Lung (tissue), 12 donors: Measurements from ENCODE around the gene PROX2. TPM values are rescaled to one million over a fixed set of nuclear protein-coding genes. Genes with fewer than 3 reads are reported as not detected.

ENCODE experiments used
- ATAC-seq: fragments of 200-7000 bp; cut with Tn5 transposase; one replicate; pipeline ENCODE4 v1.9.1; 2020; ENCODE audit warnings: moderate number of reproducible peaks; ENCODE audit not compliant: insufficient read depth, low FRiP score
- DNase-seq, 3 donors: peaks; one replicate each; pipeline ENCODE4 v3.0.0-alpha.2; 2013 to 2017
- H3K27ac ChIP-seq, 2 donors: one replicate each; pipeline ENCODE4 v1.5.1; 2013; ENCODE audit warnings: mild to moderate bottlenecking in 2 of 2, moderate library complexity in 2 of 2, control low read depth in 1 of 2, inconsistent platforms in 1 of 2, low read depth in 1 of 2, low read length in 1 of 2
- H3K27me3 ChIP-seq, 3 donors: one replicate each; pipeline ENCODE4 v1.5.1; 2013; ENCODE audit warnings: low read length in 2 of 3; ENCODE audit not compliant: control insufficient read depth in 3 of 3, insufficient read depth in 3 of 3
- H3K36me3 ChIP-seq, 4 donors: one replicate each; pipeline ENCODE4 v1.5.1; 2013; ENCODE audit warnings: low read length in 4 of 4, mild to moderate bottlenecking in 1 of 4, moderate library complexity in 1 of 4; ENCODE audit not compliant: control insufficient read depth in 4 of 4, insufficient read depth in 4 of 4
- H3K4me1 ChIP-seq, 5 donors: one replicate each; pipeline ENCODE4 v1.5.1; 2013; ENCODE audit warnings: low read length in 5 of 5, mild to moderate bottlenecking in 2 of 5, moderate library complexity in 1 of 5; ENCODE audit not compliant: control insufficient read depth in 5 of 5, insufficient read depth in 5 of 5
- H3K4me3 ChIP-seq: one replicate; pipeline ENCODE4 v1.5.1; 2013; ENCODE audit warnings: mild to moderate bottlenecking, control low read depth, moderate library complexity
- H3K9ac ChIP-seq, 2 donors: one replicate each; pipeline ENCODE4 v1.5.1; 2013; ENCODE audit warnings: low read length in 2 of 2, control low read depth in 1 of 2; ENCODE audit not compliant: insufficient read depth in 1 of 2
- H3K9me3 ChIP-seq, 4 donors: one replicate each; pipeline ENCODE4 v1.5.1; 2013; ENCODE audit warnings: low read length in 3 of 4, mild to moderate bottlenecking in 1 of 4, moderate library complexity in 1 of 4; ENCODE audit not compliant: control insufficient read depth in 4 of 4, insufficient read depth in 3 of 4
- CTCF ChIP-seq: IDR thresholded peaks from 2 replicates; pipeline ENCODE4 v1.5.1; 2012; ENCODE audit warnings: mild to moderate bottlenecking; ENCODE audit errors: control extremely low read depth, extremely low read depth
- WGBS, 2 donors: extraction: QIAGEN DNeasy Blood & Tissue Kit; methylation state at CpG; one replicate each; pipeline ENCODE4 v1.1.7; 2013; 5-methylcytosine and 5-hydroxymethylcytosine counted together
- polyA plus RNA-seq, 2 donors: library from polyadenylated mRNA; stranded (reverse); fragments of 200-250 nt; gene quantifications; one replicate each; pipeline ENCODE4 v1.2.1, GENCODE V29; 2013
- total RNA-seq, 2 donors: library from RNA; depleted of rRNA in 1 of 2; stranded (reverse); fragments of >200 nt in 1 of 2; gene quantifications; one replicate each; pipeline ENCODE4 v1.2.1, GENCODE V29; 2014 to 2021
- donor health status: control.
- donor health status: control.
- donor health status: Bipolar disorder and iron deficiency.
- donor health status: healthy.
- donor health status: DM: yes; HTN: yes; CAD: no.

PROX2 gene
- total and polyA plus RNA-seq, 4 donors = 0.01 to 0.09 TPM; not detected in 2

GRCh38 chr14:74921987-74922751 lies 46.2 kb upstream of the PROX2 start:
- no peak overlapping the region for H3K27ac ChIP-seq
- TF ChIP-seq CTCF = no peak
- H3K9me3 ChIP-seq = no peaks in the 10 kb centered on the region
- H3K27me3 ChIP-seq = peaks cover 0 to 8% (median 5%) of the 10 kb centered on the region in 3 donors
- WGBS, 2 donors = 83 to 87% methylated on average over 19 of the region's 19 CpGs
- DNase-seq = no peak
- peak overlapping the region; percentile 64 for H3K4me3 ChIP-seq
- no peaks in the 10 kb centered on the region for H3K36me3 ChIP-seq
- ATAC-seq = no peak
- no peak overlapping the region for H3K9ac ChIP-seq
- peaks cover 0 to 12% (median 0%) of the 10 kb centered on the region in 5 donors for H3K4me1 ChIP-seq

- no peak for DNase-seq
Observed at GRCh38 chr14:74921053-74921620, 45.2 kb upstream of the PROX2 start.

GRCh38 chr14:74920281-74920680 lies 44.3 kb upstream of the PROX2 start:
- DNase-seq = no peak
- 91 to 97% methylated on average over 4 of the region's 4 CpGs for WGBS, 2 donors
- H3K27ac ChIP-seq = no peak overlapping the region
- no peak overlapping the region for H3K9ac ChIP-seq
- H3K36me3 ChIP-seq = no peaks in the 10 kb centered on the region
- H3K9me3 ChIP-seq = no peaks in the 10 kb centered on the region
- H3K4me3 ChIP-seq = no peak overlapping the region
- H3K4me1 ChIP-seq = peaks cover 0 to 21% (median 5%) of the 10 kb centered on the region in 5 donors
- H3K27me3 ChIP-seq = peaks cover 0 to 8% (median 5%) of the 10 kb centered on the region in 3 donors
- no peak for ATAC-seq
- TF ChIP-seq CTCF = no peak

More at GRCh38 chr14:74921053-74921620, 45.2 kb upstream of the PROX2 start:
- H3K27ac ChIP-seq = no peak overlapping the region
- peaks cover 0 to 8% (median 5%) of the 10 kb centered on the region in 3 donors for H3K27me3 ChIP-seq
- no peak overlapping the region for H3K9ac ChIP-seq
- H3K9me3 ChIP-seq = no peaks in the 10 kb centered on the region
- peaks cover 0 to 18% (median 5%) of the 10 kb centered on the region in 5 donors for H3K4me1 ChIP-seq
- WGBS, 2 donors = 90 to 95% methylated on average over 19 of the region's 19 CpGs
- no peak for ATAC-seq
- no peaks in the 10 kb centered on the region for H3K36me3 ChIP-seq
- H3K4me3 ChIP-seq = no peak overlapping the region
- no peak for TF ChIP-seq CTCF
